Activated CD8-positive, alpha-beta memory T cell treated with anti-CD3 and anti-CD28 coated beads, Interleukin-2, amount 50 U/mL, for 1 hour (primary cell): Measurements from ENCODE around the gene XPC.
A peak's percentile ranks its signal among the peaks of the same experiment; 100 is the strongest.

Source experiments
- DNase-seq: peaks from one replicate; pipeline ENCODE4 v3.0.0-alpha.2; 2020; ENCODE audit errors: extremely low read depth

The XPC gene

GRCh38 chr3:14147617-14148016, 30.8 kb downstream of the XPC start:
- no peak for DNase-seq

DNA sequence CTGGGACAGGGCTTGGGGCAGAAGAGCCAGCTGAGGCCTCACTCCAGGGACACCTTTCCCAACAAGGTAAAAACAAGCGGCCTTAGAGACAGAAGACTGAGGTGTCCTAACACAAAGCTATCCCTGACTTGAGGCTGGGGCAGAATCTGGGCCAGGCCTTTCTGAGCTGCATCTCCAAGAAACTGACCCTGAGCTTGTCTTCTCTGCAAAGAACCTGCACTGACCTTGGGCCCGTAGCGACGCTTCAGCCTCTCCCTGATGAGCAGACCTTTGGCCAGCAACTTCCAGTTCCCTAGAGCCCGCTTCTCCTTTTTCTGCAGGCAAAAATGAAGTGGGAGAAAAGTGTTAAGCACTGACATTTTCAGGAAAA, 31.4 kb downstream of the XPC start:
- DNase-seq, result no peak

GRCh38 chr3:14146381-14147065, 31.9 kb downstream of the XPC start:
- DNase-seq, result no peak

GRCh38 chr3:14145670-14146380, 32.6 kb downstream of the XPC start:
- no peak for DNase-seq

DNA sequence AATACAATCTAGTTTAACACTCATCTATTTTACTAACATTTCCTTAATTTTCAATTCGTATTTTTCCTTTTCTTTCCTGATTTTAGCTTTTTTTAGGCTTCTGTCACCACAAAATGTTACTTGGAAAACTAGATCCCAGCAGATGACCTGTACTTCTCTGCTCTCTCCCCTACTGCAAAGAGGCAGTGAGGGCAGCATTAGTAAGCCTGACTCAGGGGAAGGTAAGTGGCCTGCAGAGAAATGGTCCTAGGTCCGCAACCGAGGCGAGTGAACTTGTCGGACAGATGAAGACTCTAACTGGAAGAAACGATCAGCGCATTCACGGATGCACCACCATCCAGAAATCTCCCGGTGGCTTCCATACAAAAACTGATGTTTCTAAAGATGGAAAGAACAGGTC, 33.2 kb downstream of the XPC start:
- no peak for DNase-seq

GRCh38 chr3:14144423-14145075, 33.9 kb downstream of the XPC start:
- DNase-seq, result peak; percentile 74

DNA sequence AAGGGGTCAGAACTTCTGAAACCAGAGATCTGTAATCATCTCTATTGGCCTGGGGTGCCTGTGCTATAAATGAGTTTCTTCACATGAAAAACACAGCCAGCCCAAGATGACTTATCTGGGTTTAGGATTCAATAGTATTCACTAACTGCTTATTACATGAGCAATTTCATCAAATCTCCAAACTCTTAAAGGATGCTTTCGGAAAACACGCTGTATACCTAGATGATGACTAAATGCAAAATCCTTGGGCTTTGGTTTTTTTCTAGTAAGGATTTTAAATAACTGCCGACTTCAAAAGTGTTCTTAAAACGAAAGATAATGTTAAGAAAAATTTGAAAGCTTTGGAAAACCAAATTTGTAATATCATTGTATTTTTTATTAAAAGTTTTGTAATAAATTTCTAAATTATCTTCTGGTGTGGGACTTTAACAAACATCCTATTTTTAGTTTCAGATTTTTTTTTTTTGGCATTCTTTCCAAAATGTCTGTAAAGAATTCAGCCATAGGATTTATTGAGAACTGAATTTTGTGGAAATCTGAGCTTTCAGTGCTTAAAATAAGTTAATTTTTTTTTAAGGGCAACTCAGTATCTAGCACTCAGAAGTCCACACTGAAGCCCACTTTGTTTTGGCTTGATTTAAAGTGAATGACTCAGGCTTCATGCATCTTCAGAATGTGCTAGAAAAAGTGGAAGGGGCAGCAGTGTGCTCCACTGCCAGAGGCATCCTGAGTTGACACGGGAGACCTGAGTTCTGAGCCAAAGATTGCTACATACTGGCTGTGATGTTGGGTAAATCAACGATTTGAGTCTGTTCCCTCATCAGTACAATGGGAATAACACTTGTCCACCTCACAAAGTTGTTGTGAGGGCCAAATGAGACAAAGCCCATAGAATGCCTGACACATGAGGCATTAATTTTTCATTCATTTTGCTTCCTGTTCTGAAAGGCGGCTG, 34.9 kb downstream of the XPC start:
- DNase-seq, result no peak

- peak; percentile 39 for DNase-seq
Measured at GRCh38 chr3:14142567-14143270, 35.7 kb downstream of the XPC start.

DNA sequence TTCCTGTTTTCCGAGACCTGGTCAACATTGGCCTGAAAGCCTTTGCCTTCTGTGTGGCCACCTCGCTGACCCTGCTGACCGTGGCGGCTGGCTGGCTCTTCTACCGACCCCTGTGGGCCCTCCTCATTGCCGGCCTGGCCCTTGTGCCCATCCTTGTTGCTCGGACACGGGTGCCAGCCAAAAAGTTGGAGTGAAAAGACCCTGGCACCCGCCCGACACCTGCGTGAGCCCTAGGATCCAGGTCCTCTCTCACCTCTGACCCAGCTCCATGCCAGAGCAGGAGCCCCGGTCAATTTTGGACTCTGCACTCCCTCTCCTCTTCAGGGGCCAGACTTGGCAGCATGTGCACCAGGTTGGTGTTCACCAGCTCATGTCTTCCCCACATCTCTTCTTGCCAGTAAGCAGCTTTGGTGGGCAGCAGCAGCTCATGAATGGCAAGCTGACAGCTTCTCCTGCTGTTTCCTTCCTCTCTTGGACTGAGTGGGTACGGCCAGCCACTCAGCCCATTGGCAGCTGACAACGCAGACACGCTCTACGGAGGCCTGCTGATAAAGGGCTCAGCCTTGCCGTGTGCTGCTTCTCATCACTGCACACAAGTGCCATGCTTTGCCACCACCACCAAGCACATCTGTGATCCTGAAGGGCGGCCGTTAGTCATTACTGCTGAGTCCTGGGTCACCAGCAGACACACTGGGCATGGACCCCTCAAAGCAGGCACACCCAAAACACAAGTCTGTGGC, 36.6 kb downstream of the XPC start:
- DNase-seq, result no peak

DNA sequence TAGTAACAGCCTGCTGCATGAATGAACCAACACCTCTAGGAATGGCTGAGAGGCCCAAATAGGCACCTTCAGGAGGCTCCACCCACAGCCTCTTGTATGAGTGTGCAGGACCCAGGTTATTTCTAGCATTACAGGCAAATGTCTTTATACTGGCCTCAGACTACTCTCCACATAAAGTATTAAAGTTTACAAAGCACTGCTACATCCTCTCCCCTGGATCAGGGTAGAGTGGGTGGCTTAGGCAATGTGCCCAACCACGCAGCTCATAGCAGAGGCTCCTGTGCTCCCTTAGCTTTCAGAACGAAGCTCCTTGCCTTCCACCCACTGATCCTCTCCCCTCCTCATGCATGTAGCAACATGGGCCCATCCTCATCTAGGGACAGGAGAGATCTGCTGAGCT, 37.3 kb downstream of the XPC start:
- DNase-seq, result no peak

GRCh38 chr3:14140668-14141067, 37.7 kb downstream of the XPC start:
- DNase-seq, result no peak

- DNase-seq, result no peak
Measured at GRCh38 chr3:14139771-14140170, 38.6 kb downstream of the XPC start.

DNA sequence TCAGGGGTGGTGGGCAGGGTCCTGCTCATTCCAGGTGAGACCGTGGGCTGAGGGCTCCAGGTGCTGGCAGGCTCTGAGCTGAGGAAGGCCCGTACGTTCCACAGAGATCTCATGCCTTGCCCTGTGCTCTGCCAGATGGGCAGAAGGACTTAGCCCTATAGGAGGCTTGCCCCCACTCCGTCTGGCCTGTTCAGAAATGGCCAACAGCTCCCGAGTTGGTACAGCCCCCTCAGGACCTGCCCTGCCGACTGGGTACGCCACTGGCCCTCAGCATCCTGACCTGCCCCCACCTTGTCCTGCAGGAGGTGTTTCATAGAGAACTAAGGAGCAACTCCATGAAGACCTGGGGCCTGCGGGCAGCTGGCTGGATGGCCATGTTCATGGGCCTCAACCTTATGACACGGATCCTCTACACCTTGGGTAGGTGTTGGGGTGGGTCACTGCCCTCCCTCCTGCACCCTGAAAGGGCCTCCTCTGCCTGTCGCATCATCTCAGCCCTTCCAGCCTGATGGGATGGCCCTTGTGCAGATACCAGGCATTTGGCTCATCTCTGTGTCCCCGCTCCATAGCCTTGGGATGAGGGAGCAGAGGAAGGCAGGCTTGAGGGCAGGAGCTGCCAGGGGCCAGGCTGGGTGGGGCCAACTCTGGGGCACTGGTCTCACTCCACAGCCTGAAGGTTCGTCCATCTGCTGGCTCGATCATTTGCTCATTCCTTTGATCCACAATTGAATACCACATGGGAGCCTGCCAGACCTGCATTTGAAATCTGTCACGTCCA, 39.3 kb downstream of the XPC start:
- DNase-seq, result no peak

- no peak for DNase-seq
Measured at GRCh38 chr3:14138109-14138877, 40.1 kb downstream of the XPC start.

GRCh38 chr3:14137445-14137844, 41.0 kb downstream of the XPC start:
- DNase-seq, result no peak

- no peak for DNase-seq
Measured at GRCh38 chr3:14137004-14137403, 41.4 kb downstream of the XPC start.

GRCh38 chr3:14135581-14135980, 42.8 kb downstream of the XPC start:
- DNase-seq, result no peak

DNA sequence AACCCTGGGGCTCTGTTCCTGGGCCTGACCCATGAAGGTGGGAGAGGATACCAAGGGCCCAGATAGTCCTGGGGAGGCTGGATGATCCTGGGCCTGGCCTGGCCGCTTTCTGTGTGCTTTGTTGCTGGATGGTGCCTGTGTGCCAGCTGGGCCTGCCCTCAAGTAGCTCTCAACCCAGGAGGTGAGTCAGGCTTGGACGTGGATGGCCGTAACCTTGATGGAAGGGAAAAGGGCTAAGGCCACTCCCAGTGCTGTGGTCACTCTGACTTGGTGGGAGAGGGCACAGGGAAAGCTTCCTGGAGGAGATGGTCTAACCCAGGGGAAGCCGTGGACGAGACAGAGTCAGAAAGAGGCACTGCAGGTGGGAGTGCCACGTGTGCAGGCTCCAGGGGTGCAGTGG, 44.1 kb downstream of the XPC start:
- no peak for DNase-seq

GRCh38 chr3:14133876-14134275, 44.5 kb downstream of the XPC start:
- DNase-seq, result no peak
